Measurements from ENCODE around the gene TTLL5. TPM values are rescaled to one million over a fixed set of nuclear protein-coding genes. Genes with fewer than 3 reads are reported as not detected.
A peak's percentile ranks its signal among the peaks of the same experiment; 100 is the strongest.

The TTLL5 gene
- total and polyA plus RNA-seq, 2 of the 13 experiments (the other 11 are each of a cell fraction or from before 2014, with no cell fraction given), result 11.8 to 18.8 TPM

- TF ChIP-seq ZNF407 (CRISPR knock-in tag; IDR thresholded peaks at IDR 0.05; ENCODE audit: not compliant biosample characterization) (no peak), ZNF782 (CRISPR knock-in tag; IDR thresholded peaks at IDR 0.05; ENCODE audit: borderline replicate concordance) (no peak), ZNF619 (CRISPR knock-in tag; IDR thresholded peaks at IDR 0.05) (no peak), ZNF557 (CRISPR knock-in tag; IDR thresholded peaks at IDR 0.05) (0 out of 2 replicates have a peak, but pooled peaks have one; percentile 28), ZNF549 (CRISPR knock-in tag; IDR thresholded peaks at IDR 0.05) (no peak)
- TF ChIP-seq, protein P1, sequence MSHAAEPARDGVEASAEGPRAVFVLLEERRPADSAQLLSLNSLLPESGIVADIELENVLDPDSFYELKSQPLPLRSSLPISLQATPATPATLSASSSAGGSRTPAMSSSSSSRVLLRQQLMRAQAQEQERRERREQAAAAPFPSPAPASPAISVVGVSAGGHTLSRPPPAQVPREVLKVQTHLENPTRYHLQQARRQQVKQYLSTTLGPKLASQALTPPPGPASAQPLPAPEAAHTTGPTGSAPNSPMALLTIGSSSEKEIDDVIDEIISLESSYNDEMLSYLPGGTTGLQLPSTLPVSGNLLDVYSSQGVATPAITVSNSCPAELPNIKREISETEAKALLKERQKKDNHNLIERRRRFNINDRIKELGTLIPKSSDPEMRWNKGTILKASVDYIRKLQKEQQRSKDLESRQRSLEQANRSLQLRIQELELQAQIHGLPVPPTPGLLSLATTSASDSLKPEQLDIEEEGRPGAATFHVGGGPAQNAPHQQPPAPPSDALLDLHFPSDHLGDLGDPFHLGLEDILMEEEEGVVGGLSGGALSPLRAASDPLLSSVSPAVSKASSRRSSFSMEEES (CRISPR knock-in tag; IDR thresholded peaks at IDR 0.05), result peak; percentile 13; the same call in 1 of the 2 replicates
- TF ChIP-seq, protein P2, sequence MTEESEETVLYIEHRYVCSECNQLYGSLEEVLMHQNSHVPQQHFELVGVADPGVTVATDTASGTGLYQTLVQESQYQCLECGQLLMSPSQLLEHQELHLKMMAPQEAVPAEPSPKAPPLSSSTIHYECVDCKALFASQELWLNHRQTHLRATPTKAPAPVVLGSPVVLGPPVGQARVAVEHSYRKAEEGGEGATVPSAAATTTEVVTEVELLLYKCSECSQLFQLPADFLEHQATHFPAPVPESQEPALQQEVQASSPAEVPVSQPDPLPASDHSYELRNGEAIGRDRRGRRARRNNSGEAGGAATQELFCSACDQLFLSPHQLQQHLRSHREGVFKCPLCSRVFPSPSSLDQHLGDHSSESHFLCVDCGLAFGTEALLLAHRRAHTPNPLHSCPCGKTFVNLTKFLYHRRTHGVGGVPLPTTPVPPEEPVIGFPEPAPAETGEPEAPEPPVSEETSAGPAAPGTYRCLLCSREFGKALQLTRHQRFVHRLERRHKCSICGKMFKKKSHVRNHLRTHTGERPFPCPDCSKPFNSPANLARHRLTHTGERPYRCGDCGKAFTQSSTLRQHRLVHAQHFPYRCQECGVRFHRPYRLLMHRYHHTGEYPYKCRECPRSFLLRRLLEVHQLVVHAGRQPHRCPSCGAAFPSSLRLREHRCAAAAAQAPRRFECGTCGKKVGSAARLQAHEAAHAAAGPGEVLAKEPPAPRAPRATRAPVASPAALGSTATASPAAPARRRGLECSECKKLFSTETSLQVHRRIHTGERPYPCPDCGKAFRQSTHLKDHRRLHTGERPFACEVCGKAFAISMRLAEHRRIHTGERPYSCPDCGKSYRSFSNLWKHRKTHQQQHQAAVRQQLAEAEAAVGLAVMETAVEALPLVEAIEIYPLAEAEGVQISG (CRISPR knock-in tag; IDR thresholded peaks at IDR 0.05), result no peak
- TF ChIP-seq, protein P3, sequence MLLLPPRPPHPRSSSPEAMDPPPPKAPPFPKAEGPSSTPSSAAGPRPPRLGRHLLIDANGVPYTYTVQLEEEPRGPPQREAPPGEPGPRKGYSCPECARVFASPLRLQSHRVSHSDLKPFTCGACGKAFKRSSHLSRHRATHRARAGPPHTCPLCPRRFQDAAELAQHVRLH (CRISPR knock-in tag; IDR thresholded peaks at IDR 0.05; ENCODE audit: borderline replicate concordance, low read depth), result 0 out of 2 replicates have a peak, but pooled peaks have one; percentile 28
- TF ChIP-seq, protein P4, sequence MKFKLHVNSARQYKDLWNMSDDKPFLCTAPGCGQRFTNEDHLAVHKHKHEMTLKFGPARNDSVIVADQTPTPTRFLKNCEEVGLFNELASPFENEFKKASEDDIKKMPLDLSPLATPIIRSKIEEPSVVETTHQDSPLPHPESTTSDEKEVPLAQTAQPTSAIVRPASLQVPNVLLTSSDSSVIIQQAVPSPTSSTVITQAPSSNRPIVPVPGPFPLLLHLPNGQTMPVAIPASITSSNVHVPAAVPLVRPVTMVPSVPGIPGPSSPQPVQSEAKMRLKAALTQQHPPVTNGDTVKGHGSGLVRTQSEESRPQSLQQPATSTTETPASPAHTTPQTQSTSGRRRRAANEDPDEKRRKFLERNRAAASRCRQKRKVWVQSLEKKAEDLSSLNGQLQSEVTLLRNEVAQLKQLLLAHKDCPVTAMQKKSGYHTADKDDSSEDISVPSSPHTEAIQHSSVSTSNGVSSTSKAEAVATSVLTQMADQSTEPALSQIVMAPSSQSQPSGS (CRISPR knock-in tag; IDR thresholded peaks at IDR 0.05), result peak; percentile 44; the same call in 1 of the 2 replicates
- TF ChIP-seq, protein P5, sequence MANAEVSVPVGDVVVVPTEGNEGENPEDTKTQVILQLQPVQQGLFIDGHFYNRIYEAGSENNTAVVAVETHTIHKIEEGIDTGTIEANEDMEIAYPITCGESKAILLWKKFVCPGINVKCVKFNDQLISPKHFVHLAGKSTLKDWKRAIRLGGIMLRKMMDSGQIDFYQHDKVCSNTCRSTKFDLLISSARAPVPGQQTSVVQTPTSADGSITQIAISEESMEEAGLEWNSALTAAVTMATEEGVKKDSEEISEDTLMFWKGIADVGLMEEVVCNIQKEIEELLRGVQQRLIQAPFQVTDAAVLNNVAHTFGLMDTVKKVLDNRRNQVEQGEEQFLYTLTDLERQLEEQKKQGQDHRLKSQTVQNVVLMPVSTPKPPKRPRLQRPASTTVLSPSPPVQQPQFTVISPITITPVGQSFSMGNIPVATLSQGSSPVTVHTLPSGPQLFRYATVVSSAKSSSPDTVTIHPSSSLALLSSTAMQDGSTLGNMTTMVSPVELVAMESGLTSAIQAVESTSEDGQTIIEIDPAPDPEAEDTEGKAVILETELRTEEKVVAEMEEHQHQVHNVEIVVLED (CRISPR knock-in tag; IDR thresholded peaks at IDR 0.05; ENCODE audit: borderline replicate concordance), result peak; percentile 32; the same call in 1 of the 2 replicates
These were observed 50.8 kb downstream of the TTLL5 start (continued) for GRCh38 chr14:75711796-75712211.
